ENCODE data around the gene DPT.

The DPT gene

DNA sequence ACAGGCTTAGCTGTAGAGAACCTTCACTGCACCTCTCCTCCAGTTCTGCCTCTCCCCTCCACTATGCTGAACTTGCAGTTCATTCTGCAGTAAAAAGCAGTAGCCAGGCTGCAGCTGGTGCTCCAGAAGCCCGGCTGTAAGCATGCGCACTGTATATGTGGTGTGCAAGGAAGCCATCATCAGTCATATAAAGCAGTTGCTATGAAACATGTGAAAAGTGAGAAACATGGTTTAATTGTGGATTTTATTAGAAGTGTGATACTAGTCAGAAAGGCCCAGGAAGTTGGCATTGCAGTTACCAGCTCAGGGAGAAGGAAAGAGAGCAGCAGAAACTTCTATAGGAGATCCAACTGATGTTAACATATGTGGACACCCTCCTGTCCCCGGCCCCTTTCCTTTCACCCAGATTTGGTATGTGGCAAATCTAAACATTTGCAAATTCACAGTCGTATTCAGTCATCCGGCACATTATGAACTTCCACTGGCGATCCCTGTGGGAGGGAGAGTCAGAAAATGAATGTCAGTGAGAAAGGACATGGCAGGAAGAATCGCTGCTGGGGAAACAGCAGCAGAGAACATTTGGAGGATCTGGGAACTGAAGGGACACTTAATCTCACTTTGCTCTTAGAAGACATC lies 32.8 kb downstream of the DPT start:
- H4K20me1 ChIP-seq (ENCODE audit: insufficient read depth, low read length), result no peaks in the 10 kb centered on the region
- no peak overlapping the region for H2AFZ ChIP-seq (ENCODE audit: low read length)
- H3F3A ChIP-seq (ENCODE audit: insufficient read depth, low read length), result no peaks in the 10 kb centered on the region
- no peaks in the 10 kb centered on the region for H3K79me2 ChIP-seq (ENCODE audit: low read length)
- no peaks in the 10 kb centered on the region for H3K9me3 ChIP-seq (replicated peaks; ENCODE audit: insufficient read depth, low read length)
- no peak for DNase-seq
- no peaks in the 10 kb centered on the region for H3K4me1 ChIP-seq (ENCODE audit: low read length)
- no peaks in the 10 kb centered on the region for H3K9me2 ChIP-seq (replicated peaks; ENCODE audit: insufficient read depth, low read length)
- H3K9ac ChIP-seq (ENCODE audit: low read length), result no peak overlapping the region
- no peaks in the 10 kb centered on the region for H3K36me3 ChIP-seq (replicated peaks; ENCODE audit: insufficient read depth, low read length)
- no peak for TF ChIP-seq EZH2phosphoT487 (IDR thresholded peaks at IDR 0.05; ENCODE audit: low read length)
- TF ChIP-seq, protein P1, sequence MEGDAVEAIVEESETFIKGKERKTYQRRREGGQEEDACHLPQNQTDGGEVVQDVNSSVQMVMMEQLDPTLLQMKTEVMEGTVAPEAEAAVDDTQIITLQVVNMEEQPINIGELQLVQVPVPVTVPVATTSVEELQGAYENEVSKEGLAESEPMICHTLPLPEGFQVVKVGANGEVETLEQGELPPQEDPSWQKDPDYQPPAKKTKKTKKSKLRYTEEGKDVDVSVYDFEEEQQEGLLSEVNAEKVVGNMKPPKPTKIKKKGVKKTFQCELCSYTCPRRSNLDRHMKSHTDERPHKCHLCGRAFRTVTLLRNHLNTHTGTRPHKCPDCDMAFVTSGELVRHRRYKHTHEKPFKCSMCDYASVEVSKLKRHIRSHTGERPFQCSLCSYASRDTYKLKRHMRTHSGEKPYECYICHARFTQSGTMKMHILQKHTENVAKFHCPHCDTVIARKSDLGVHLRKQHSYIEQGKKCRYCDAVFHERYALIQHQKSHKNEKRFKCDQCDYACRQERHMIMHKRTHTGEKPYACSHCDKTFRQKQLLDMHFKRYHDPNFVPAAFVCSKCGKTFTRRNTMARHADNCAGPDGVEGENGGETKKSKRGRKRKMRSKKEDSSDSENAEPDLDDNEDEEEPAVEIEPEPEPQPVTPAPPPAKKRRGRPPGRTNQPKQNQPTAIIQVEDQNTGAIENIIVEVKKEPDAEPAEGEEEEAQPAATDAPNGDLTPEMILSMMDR (IDR thresholded peaks at IDR 0.05; ENCODE audit: low read length), result no peak
- TF ChIP-seq EZH2 (optimal IDR thresholded peaks at IDR 0.05; ENCODE audit: low read depth, low read length), result no peak
- no peaks in the 10 kb centered on the region for H3K27me3 ChIP-seq (replicated peaks; ENCODE audit: insufficient read depth, low read length)
- no peak overlapping the region for H3K4me2 ChIP-seq (ENCODE audit: low read depth, low read length)
- H3K27ac ChIP-seq (ENCODE audit: low read length), result no peak overlapping the region
- H3K4me3 ChIP-seq (ENCODE audit: low read length), result no peak overlapping the region

DNA sequence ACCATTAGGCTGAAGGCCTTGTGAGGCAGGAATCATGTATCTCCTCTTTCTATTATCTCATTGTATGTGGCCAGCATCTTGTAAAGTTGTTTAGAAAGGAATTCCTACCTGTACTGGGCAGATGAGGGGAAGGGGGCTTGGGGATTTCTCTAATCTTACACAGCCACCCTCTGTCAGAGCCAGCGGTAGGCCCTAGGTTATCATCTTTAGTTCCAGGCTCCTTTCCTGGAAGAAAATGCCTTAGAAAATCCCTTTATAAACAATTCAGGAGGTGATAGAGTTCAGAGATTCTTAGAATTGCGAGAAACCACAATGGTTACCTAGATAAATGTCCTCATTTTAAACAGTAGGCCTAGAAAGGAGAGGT lies 35.2 kb downstream of the DPT start:
- Histone ChIP-seq H3K4me1 (ENCODE audit: low read length) (no peaks in the 10 kb centered on the region), H3K4me3 (ENCODE audit: low read length) (no peak overlapping the region), H3K4me2 (ENCODE audit: low read depth, low read length) (no peak overlapping the region), H3K79me2 (ENCODE audit: low read length) (no peaks in the 10 kb centered on the region), H3K27ac (ENCODE audit: low read length) (no peak overlapping the region), H3K36me3 (replicated peaks; ENCODE audit: insufficient read depth, low read length) (no peaks in the 10 kb centered on the region), H4K20me1 (ENCODE audit: insufficient read depth, low read length) (no peaks in the 10 kb centered on the region), H3K27me3 (replicated peaks; ENCODE audit: insufficient read depth, low read length) (no peaks in the 10 kb centered on the region), H3F3A (ENCODE audit: insufficient read depth, low read length) (no peaks in the 10 kb centered on the region), H2AFZ (ENCODE audit: low read length) (no peak overlapping the region), H3K9me2 (replicated peaks; ENCODE audit: insufficient read depth, low read length) (no peaks in the 10 kb centered on the region), H3K9ac (ENCODE audit: low read length) (no peak overlapping the region), H3K9me3 (replicated peaks; ENCODE audit: insufficient read depth, low read length) (no peaks in the 10 kb centered on the region)
- no peak for DNase-seq
- no peak for TF ChIP-seq EZH2 (optimal IDR thresholded peaks at IDR 0.05; ENCODE audit: low read depth, low read length)

DNA sequence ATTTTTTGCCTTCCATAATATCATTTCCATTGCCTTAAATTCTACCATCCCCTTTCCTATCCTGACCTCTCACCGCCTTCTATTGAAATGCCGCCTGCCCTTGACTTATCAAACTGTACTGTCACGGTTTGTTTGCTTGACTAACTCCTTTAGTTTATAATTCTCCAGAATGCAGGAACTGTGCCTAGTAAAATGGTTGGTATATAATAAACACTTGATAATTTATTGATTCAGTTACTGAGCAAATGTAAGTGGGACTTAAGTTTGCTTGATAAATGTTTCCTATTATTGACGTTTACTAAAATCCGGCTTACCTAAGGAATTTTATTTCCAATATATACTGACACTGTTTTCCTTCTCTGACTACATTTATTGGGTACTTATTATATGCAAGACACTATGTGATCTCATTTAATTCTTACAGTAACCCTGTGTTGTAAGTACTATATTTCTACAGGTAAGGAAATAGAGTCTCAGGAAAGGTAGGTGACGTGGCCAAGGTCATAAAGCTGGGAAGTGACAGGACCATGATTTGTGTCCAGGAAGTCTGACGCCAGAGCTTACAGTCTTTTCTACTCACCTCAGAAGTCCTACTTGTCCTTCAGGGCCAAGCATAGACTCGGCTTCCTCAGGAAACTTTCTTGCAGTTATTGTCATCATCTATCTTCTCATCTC lies 35.7 kb downstream of the DPT start:
- no peaks in the 10 kb centered on the region for H3K79me2 ChIP-seq (ENCODE audit: low read length)
- DNase-seq, result no peak
- H3K4me3 ChIP-seq (ENCODE audit: low read length), result no peak overlapping the region
- no peaks in the 10 kb centered on the region for H3K9me3 ChIP-seq (replicated peaks; ENCODE audit: insufficient read depth, low read length)
- H3K9me2 ChIP-seq (replicated peaks; ENCODE audit: insufficient read depth, low read length), result no peaks in the 10 kb centered on the region
- H3K36me3 ChIP-seq (replicated peaks; ENCODE audit: insufficient read depth, low read length), result no peaks in the 10 kb centered on the region
- no peaks in the 10 kb centered on the region for H3K4me1 ChIP-seq (ENCODE audit: low read length)
- no peak overlapping the region for H3K27ac ChIP-seq (ENCODE audit: low read length)
- H2AFZ ChIP-seq (ENCODE audit: low read length), result no peak overlapping the region
- no peak for TF ChIP-seq EZH2phosphoT487 (IDR thresholded peaks at IDR 0.05; ENCODE audit: low read length)
- H3K27me3 ChIP-seq (replicated peaks; ENCODE audit: insufficient read depth, low read length), result no peaks in the 10 kb centered on the region
- no peaks in the 10 kb centered on the region for H3F3A ChIP-seq (ENCODE audit: insufficient read depth, low read length)
- H3K9ac ChIP-seq (ENCODE audit: low read length), result no peak overlapping the region
- H4K20me1 ChIP-seq (ENCODE audit: insufficient read depth, low read length), result no peaks in the 10 kb centered on the region
- no peak overlapping the region for H3K4me2 ChIP-seq (ENCODE audit: low read depth, low read length)

DNA sequence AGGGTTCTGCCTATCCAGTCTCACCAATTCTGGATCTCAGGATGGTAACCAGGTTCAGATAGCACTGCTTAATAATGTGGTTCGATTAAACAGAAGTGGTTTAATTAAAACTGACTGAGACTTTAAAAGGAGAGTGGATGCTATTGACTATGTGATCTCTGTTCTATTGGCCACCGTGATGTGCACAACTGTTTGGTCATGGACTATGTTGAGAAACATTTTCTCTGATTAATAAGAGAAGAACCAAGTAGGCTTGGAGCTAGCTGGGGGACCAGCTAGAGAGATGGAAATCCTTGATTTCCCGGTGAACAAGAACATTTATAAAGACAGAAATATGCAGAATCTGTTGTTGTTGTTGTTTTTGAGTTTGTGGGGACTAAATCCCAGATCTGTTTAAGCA lies 36.5 kb downstream of the DPT start:
- no peak for TF ChIP-seq EZH2phosphoT487 (IDR thresholded peaks at IDR 0.05; ENCODE audit: low read length)
- TF ChIP-seq EZH2 (optimal IDR thresholded peaks at IDR 0.05; ENCODE audit: low read depth, low read length), result no peak
- TF ChIP-seq, protein P1 (IDR thresholded peaks at IDR 0.05; ENCODE audit: low read length), result no peak
- H4K20me1 ChIP-seq (ENCODE audit: insufficient read depth, low read length), result no peaks in the 10 kb centered on the region
- H3K27ac ChIP-seq (ENCODE audit: low read length), result no peak overlapping the region
- no peaks in the 10 kb centered on the region for H3F3A ChIP-seq (ENCODE audit: insufficient read depth, low read length)
- no peak overlapping the region for H3K4me3 ChIP-seq (ENCODE audit: low read length)
- H3K36me3 ChIP-seq (replicated peaks; ENCODE audit: insufficient read depth, low read length), result no peaks in the 10 kb centered on the region
- H3K27me3 ChIP-seq (replicated peaks; ENCODE audit: insufficient read depth, low read length), result no peaks in the 10 kb centered on the region
- no peak for DNase-seq
- H3K9ac ChIP-seq (ENCODE audit: low read length), result no peak overlapping the region
- no peak overlapping the region for H2AFZ ChIP-seq (ENCODE audit: low read length)
- no peak overlapping the region for H3K4me2 ChIP-seq (ENCODE audit: low read depth, low read length)
- no peaks in the 10 kb centered on the region for H3K9me3 ChIP-seq (replicated peaks; ENCODE audit: insufficient read depth, low read length)
- no peaks in the 10 kb centered on the region for H3K79me2 ChIP-seq (ENCODE audit: low read length)
- H3K4me1 ChIP-seq (ENCODE audit: low read length), result no peaks in the 10 kb centered on the region
- no peaks in the 10 kb centered on the region for H3K9me2 ChIP-seq (replicated peaks; ENCODE audit: insufficient read depth, low read length)

Data from MM.1S (cell line).